Lower leg skin (tissue), 3 donors: Measurements from ENCODE around the gene CSHL1.
"Not testable (repeated sequence)": the region's sequence is repeated elsewhere in the genome, so short reads cannot be mapped to it uniquely, and the experiment has no call there.

Experiments
- POLR2A ChIP-seq, 2 donors: fragments of 450-650 bp; IDR thresholded peaks; one replicate each; pipeline ENCODE4 v1.6.1; 2016 to 2017; ENCODE audit warnings: antibody characterized with exemption in 2 of 2, mild to moderate bottlenecking in 1 of 2, moderate library complexity in 1 of 2
- TF ChIP-seq, protein P1 (sequence below), 3 donors: fragments of 450-650 bp; IDR thresholded peaks; one replicate each; pipeline ENCODE4 v1.5.1; 2016; ENCODE audit warnings: antibody characterized with exemption in 3 of 3, mild to moderate bottlenecking in 3 of 3, moderate library complexity in 2 of 3

DNA sequence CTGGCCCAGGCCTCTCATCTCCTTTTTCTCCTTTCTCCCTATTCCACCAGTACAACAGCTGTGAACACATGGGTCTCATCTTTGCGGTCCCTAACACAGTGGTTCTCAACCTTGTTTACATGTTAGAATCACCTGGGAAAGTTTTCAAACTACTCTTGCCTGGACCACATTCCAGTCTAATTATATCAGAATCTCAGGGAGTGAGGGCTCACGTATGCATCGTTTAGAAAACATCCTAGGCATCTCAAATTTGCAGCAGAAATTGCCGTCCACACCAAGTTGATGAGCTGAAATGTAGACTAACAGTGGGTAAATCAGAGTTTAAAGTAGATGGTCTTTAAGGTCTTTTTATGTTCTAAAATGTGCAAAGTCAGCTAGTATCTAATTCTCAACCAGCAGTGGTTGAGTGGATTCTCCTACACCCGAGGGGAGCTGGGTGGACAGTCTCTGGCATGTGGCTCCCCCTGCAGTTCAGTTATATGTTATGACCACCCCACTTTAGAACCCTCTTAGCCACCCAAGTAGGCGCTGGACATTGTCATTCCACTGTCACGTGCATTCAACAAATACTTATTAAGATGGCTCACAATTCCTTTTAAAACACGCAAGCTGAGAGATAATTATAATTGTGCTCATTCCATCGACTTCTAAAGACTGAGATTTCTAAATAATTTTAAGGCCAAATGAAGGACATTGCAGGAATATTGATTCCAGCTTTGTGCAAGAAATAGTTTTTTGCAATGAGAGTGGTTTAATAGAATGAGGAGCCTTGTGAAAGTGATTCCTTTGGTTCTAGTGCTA lies 41.4 kb downstream of the CSHL1 start:
- TF ChIP-seq, protein P1, sequence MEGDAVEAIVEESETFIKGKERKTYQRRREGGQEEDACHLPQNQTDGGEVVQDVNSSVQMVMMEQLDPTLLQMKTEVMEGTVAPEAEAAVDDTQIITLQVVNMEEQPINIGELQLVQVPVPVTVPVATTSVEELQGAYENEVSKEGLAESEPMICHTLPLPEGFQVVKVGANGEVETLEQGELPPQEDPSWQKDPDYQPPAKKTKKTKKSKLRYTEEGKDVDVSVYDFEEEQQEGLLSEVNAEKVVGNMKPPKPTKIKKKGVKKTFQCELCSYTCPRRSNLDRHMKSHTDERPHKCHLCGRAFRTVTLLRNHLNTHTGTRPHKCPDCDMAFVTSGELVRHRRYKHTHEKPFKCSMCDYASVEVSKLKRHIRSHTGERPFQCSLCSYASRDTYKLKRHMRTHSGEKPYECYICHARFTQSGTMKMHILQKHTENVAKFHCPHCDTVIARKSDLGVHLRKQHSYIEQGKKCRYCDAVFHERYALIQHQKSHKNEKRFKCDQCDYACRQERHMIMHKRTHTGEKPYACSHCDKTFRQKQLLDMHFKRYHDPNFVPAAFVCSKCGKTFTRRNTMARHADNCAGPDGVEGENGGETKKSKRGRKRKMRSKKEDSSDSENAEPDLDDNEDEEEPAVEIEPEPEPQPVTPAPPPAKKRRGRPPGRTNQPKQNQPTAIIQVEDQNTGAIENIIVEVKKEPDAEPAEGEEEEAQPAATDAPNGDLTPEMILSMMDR (IDR thresholded peaks at IDR 0.05) = not testable (repeated sequence)
- TF ChIP-seq POLR2A (IDR thresholded peaks at IDR 0.05) = not testable (repeated sequence)
